GM18858 (cell line): ENCODE measurements around the gene MAPK9.
"Not testable (repeated sequence)": the region's sequence is repeated elsewhere in the genome, so short reads cannot be mapped to it uniquely, and the experiment has no call there.

Experiments used
- ATAC-seq: cut with Tn5 transposase; IDR thresholded peaks from one replicate; pipeline ENCODE4 v1.9.1; 2021; ENCODE audit not compliant: unreplicated experiment

The MAPK9 gene

GRCh38 chr5:180326989-180327565, 35.2 kb upstream of the MAPK9 start:
- no peak for ATAC-seq

GRCh38 chr5:180324601-180324950, 32.7 kb upstream of the MAPK9 start:
- no peak for ATAC-seq

DNA sequence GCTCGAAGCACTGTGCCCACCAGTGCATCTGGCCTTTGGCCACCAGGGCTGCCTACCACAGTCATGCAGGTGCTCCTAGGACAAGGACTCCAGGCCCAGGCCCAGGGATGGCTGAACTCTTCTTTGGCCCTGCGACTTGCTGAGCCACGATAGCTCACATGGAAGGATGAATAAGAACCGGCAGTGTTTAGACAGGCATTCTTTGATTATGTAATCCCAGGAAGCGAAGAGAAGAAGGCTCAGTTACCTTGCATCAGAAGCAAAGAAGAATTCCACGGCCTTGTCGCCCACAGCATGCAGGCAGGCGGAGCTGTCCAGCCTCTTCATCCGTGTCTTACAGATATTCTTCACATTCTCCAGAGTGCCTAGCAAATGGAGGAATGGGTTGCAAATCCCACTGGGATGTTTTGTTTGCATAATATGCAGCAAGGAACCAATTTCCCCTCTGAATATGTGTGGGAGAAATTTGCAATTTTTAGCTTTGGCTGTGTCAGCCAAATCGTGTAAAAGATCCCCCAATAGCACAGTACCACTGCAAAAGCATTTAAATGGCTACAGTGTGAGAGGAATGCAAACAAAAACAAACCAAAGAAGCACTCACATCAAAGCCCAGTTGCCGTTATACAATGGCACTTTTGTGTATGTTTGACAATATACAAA, 32.2 kb upstream of the MAPK9 start:
- ATAC-seq, result no peak

DNA sequence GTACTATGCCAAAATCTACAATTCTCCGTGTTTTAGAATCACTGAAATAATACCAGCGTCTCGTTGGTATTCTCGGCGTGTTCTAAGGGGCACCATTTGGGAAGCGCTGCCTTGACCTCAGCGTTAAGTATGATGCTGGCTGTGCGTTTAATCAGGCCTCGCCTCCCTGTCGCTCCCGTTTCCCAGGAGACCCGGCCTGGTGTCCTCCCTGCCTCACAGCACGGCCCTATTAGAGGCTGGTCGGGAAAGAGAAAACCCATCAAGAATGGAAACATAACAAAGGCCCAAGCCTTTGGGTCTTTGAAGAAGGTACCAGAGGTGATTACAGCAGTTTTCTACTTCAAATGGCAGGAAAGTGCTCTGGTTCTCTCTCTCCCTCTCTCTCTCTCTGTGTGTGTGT, 31.3 kb upstream of the MAPK9 start:
- ATAC-seq, result no peak

- ATAC-seq, result no peak
Measured at GRCh38 chr5:180318456-180319089, 26.7 kb upstream of the MAPK9 start.

DNA sequence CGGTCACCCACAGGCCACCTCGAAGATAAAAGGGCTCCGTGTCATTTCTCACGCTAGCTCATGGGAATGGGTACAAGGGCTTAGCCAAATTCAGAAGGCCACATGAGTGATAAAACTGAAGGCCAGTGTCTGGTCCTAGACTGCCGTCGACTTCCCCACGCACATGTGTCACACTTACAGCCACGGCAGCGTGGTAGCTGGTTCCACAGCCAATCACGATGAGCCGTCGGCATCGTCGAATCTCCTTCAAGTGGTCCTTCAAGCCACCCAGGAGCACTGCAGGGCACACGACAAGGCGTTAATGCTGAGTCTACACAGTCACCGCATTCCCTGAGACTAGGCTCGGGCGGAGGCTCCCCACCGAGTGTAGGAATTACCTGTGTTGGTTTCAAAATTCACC, 24.7 kb upstream of the MAPK9 start:
- no peak for ATAC-seq

- peak; percentile 46 for ATAC-seq
Measured at GRCh38 chr5:180315762-180316212, 23.9 kb upstream of the MAPK9 start.

GRCh38 chr5:180313677-180314505, 22.0 kb upstream of the MAPK9 start:
- no peak for ATAC-seq

GRCh38 chr5:180311216-180311615, 19.3 kb upstream of the MAPK9 start:
- ATAC-seq, result no peak

- ATAC-seq, result no peak
Measured at GRCh38 chr5:180306796-180307195, 14.9 kb upstream of the MAPK9 start.

DNA sequence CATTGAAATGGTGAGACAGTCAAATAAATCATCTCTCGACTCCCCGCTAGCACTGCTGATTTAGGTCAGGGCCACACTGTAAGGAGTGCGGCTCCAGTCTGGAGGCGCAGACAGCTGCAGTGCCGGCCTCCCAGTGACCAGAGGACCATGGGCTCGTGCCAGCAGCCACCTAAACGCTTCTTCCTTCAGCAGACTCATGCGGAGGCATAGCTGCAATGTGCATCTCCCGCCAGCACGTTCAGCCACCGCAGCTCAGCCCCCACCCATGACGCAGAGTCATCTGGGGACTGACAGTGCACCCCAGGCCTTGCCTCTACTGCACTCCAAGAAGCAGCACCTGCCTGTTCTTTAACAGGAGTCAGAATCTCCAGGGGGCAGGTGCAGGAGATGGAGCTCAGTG, 13.6 kb upstream of the MAPK9 start:
- ATAC-seq, result no peak

DNA sequence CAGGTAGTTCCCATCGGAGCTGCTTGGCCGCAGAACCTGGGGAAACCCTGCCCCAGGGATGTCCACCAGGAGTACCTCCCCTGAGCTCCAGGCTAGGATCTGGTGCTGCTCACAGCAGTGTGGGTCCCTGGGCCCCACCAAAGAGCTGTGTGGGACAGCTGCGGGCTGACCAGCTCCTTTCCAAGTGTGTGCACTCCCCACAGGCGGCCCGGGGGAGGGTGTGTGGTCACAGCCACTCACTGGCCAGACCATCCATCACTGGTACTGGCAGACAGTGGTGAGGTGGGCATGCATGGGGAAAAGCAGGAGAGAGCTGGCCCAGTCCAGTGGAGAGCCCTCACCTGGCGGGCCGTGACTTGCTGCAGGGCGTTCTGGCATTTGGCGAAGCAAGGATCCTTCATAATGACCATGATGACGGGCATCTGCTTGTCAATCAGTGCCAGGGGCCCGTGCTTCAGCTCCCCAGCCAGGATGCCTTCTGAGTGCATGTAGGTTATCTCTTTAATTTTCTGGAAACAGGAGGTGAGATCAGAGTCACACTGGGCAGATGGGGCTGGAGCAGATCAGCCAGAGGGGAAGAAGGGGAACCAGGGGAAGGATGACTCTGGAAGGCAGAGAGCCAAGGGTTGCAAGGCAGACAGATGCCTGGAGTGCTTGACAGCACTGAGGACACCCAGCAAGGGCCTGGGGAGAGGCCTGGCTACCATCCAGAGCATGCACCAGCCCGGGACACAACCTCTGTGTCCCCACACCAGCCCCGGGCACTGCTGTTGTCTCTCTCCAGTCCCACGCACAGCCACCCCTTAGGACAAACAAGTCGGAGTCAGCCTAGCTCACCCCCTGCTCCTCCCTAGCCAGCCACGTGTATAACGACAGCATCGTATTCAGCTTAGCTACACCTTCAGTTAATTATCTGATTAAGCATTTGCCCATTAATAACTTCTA, 12.8 kb upstream of the MAPK9 start:
- no peak for ATAC-seq

DNA sequence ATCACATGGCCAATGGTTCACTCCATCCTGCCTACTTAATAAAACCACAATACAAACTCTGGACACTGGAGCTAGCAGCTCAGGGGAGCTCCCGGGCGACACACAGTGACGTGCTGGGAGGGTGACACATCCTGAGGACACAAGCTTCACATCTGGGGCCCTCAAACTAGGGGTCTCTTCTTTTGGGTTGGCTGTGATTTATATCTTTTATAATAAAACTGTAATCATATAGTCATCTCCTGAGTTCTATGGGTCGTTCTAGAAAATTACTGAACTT, 12.1 kb upstream of the MAPK9 start:
- no peak for ATAC-seq

DNA sequence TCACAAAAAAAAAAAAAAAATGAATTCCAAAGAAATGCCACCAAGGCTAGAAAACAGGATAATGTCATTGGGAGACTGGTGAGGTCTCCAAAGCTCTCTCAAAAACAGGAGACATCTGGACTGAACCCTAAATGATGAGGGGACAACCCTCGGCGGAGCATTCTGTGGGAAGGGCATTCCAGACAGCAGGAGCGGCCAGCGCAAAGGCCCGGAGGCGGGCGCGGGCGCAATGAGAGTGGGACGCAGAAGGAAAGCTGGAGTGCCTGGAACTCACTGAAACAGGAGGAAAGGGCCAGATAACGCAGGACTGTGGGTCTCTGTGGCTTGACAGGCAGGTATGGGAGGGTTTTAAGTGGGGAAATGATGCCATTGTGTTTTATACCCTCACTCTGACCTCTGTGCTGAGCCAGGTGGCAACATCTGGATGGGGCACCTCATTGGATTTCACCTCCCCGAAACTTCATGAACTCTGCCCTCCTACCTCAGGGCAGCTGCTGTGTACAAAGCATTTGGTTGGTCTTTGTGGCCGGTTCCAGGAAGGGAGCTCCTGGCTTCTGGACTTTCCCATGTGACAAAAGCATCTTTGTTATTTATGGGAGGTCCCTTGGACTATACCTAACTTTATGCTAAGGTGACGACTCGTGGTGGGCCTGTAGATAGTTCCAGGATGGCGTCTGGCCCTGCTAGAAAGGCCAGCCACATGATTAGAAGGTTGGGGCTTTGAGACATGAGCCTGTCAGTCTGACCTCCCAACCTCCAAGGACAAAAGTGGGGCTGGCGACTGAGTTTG, 11.5 kb upstream of the MAPK9 start:
- ATAC-seq, result no peak

DNA sequence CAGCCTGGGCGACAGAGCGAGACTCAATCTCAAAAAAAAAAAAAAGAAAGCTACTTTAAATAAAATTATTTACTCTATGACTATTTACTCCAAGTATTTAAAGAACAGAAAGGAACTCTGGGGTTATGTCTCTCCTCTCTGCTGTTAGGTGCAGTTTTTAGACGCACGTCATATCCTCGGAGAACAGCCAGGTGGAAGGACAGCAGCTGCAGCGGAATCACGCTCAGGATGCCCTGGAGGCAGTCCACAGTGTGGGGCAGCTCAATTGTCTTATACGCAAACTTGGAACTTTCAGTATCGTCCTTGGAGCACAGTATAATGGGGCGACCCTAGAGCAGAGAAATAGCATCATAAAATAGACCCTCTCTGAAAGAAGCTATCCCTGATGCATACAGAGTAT, 10.4 kb upstream of the MAPK9 start:
- no peak for ATAC-seq

- ATAC-seq, result no peak
Measured at GRCh38 chr5:180301253-180301652, 9.4 kb upstream of the MAPK9 start.

GRCh38 chr5:180299526-180299925, 7.6 kb upstream of the MAPK9 start:
- ATAC-seq, result no peak

DNA sequence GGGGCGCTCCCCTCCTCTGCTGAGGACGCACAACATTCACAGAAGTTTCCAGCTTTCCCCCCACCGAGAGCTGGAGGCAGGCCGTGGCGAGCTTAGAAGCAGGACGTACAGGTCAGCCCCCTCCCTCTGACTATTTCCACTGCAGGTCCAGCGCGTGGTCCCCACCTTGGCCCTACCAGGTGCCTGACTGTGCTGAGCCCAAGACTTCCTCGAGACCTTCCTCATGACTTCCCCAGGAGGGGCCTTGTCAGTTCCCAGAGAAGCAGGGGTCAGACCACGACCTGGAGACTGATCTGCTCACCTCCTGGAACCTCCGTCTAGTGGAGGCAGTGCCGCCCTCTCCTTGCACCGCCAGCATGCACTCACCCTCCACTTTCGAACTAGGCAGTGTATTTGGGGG, 7.1 kb upstream of the MAPK9 start:
- ATAC-seq, result not testable (repeated sequence)

- no peak for ATAC-seq
Measured at GRCh38 chr5:180297587-180298282, 5.9 kb upstream of the MAPK9 start.

DNA sequence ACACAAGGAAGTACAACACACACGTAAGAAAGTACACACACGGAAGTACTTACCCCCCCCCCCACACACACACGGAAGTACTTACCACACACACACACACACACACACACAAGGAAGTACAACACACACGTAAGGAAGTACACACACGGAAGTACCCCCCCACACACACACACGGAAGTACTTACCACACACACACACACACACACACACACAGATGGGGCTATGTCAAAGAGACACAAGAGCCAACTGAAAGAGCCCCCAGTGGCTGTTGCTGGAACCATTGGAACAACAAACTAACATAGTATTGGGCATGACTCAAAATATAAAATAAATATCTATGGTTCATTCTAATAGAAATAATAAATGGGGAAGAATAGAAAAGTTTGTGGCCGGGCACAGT, 4.9 kb upstream of the MAPK9 start:
- ATAC-seq, result no peak
